Mucosa of rectum (tissue), 2 donors: ENCODE data around the gene WEE2.

Experiments
- H3K27ac ChIP-seq, 2 donors: one replicate each; pipeline ENCODE4 v1.7.0; 2013; ENCODE audit warnings: inconsistent platforms in 2 of 2, low read depth in 2 of 2, low read length in 2 of 2
- H3K27me3 ChIP-seq, 2 donors: one replicate each; pipeline ENCODE4 v1.7.0; 2013; ENCODE audit warnings: low read length in 2 of 2; ENCODE audit not compliant: control insufficient read depth in 2 of 2, insufficient read depth in 2 of 2
- H3K36me3 ChIP-seq, 2 donors: one replicate each; pipeline ENCODE4 v1.7.0; 2013; ENCODE audit warnings: low read length in 2 of 2; ENCODE audit not compliant: control insufficient read depth in 2 of 2, insufficient read depth in 2 of 2
- H3K4me1 ChIP-seq, 2 donors: one replicate each; pipeline ENCODE4 v1.7.0; 2013; ENCODE audit warnings: low read length in 2 of 2, mild to moderate bottlenecking in 1 of 2; ENCODE audit not compliant: control insufficient read depth in 2 of 2, insufficient read depth in 2 of 2
- H3K4me3 ChIP-seq, 2 donors: one replicate each; pipeline ENCODE4 v1.7.0; 2013; ENCODE audit warnings: low read length in 2 of 2
- H3K9ac ChIP-seq, 2 donors: one replicate each; pipeline ENCODE4 v1.7.0; 2013; ENCODE audit warnings: low read length in 2 of 2, low read depth in 1 of 2, mild to moderate bottlenecking in 1 of 2
- H3K9me3 ChIP-seq, 2 donors: one replicate each; pipeline ENCODE4 v1.7.0; 2013; ENCODE audit warnings: low read length in 2 of 2; ENCODE audit not compliant: control insufficient read depth in 2 of 2
- donor health status: healthy.
- donor health status: Normal muscosa, but diverticular disease.

Gene WEE2

GRCh38 chr7:141673346-141673745 is 34.8 kb upstream of the WEE2 start:
- no peaks in the 10 kb centered on the region for H3K4me1 ChIP-seq
- H3K9ac ChIP-seq: no peak overlapping the region
- peaks cover 8 to 15% of the 10 kb centered on the region in 2 donors for H3K36me3 ChIP-seq

GRCh38 chr7:141674171-141674671 is 33.9 kb upstream of the WEE2 start:
- Histone ChIP-seq H3K4me3 (no peak overlapping the region), H3K27me3 (no peaks in the 10 kb centered on the region), H3K9me3 (no peaks in the 10 kb centered on the region), H3K4me1 (no peaks in the 10 kb centered on the region), H3K27ac (no peak overlapping the region), H3K36me3 (peaks cover 8 to 15% of the 10 kb centered on the region in 2 donors), H3K9ac (no peak overlapping the region)

More at GRCh38 chr7:141673346-141673745, 34.8 kb upstream of the WEE2 start:
- Histone ChIP-seq H3K4me3 (no peak overlapping the region), H3K9me3 (no peaks in the 10 kb centered on the region), H3K27me3 (no peaks in the 10 kb centered on the region), H3K27ac (no peak overlapping the region)

GRCh38 chr7:141674702-141675101 is 33.5 kb upstream of the WEE2 start:
- H3K9me3 ChIP-seq: no peaks in the 10 kb centered on the region
- peaks cover 8 to 15% of the 10 kb centered on the region in 2 donors for H3K36me3 ChIP-seq
- H3K27me3 ChIP-seq: no peaks in the 10 kb centered on the region
- no peaks in the 10 kb centered on the region for H3K4me1 ChIP-seq
- H3K4me3 ChIP-seq: no peak overlapping the region
- H3K27ac ChIP-seq: no peak overlapping the region
- no peak overlapping the region for H3K9ac ChIP-seq

GRCh38 chr7:141675436-141676215 is 32.5 kb upstream of the WEE2 start:
- no peak overlapping the region for H3K9ac ChIP-seq
- H3K4me1 ChIP-seq: no peaks in the 10 kb centered on the region
- H3K9me3 ChIP-seq: no peaks in the 10 kb centered on the region
- peaks cover 7 to 19% of the 10 kb centered on the region in 2 donors for H3K36me3 ChIP-seq
- H3K4me3 ChIP-seq: no peak overlapping the region
- H3K27ac ChIP-seq: no peak overlapping the region
- H3K27me3 ChIP-seq: no peaks in the 10 kb centered on the region

- peaks cover 4 to 26% of the 10 kb centered on the region in 2 donors for H3K36me3 ChIP-seq
- no peaks in the 10 kb centered on the region for H3K4me1 ChIP-seq
- H3K27me3 ChIP-seq: no peaks in the 10 kb centered on the region
- H3K9me3 ChIP-seq: no peaks in the 10 kb centered on the region
- no peak overlapping the region for H3K9ac ChIP-seq
- no peak overlapping the region for H3K4me3 ChIP-seq
- no peak overlapping the region for H3K27ac ChIP-seq
Observed at GRCh38 chr7:141676618-141677017, 31.5 kb upstream of the WEE2 start.

GRCh38 chr7:141679014-141679413 is 29.1 kb upstream of the WEE2 start:
- no peaks in the 10 kb centered on the region for H3K4me1 ChIP-seq
- no peak overlapping the region for H3K9ac ChIP-seq
- H3K27ac ChIP-seq: no peak overlapping the region
- H3K27me3 ChIP-seq: no peaks in the 10 kb centered on the region
- H3K36me3 ChIP-seq: peaks cover 9 to 22% of the 10 kb centered on the region in 2 donors
- no peak overlapping the region for H3K4me3 ChIP-seq
- H3K9me3 ChIP-seq: no peaks in the 10 kb centered on the region

GRCh38 chr7:141685285-141686023 is 22.7 kb upstream of the WEE2 start:
- Histone ChIP-seq H3K4me3 (no peak overlapping the region), H3K9me3 (no peaks in the 10 kb centered on the region), H3K27me3 (no peaks in the 10 kb centered on the region), H3K4me1 (no peaks in the 10 kb centered on the region), H3K27ac (no peak overlapping the region), H3K9ac (no peak overlapping the region), H3K36me3 (peaks cover 20 to 35% of the 10 kb centered on the region in 2 donors)

- Histone ChIP-seq H3K36me3 (peaks cover 20 to 28% of the 10 kb centered on the region in 2 donors), H3K27ac (no peak overlapping the region), H3K9ac (no peak overlapping the region), H3K4me3 (no peak overlapping the region), H3K9me3 (no peaks in the 10 kb centered on the region), H3K27me3 (no peaks in the 10 kb centered on the region), H3K4me1 (no peaks in the 10 kb centered on the region)
Observed at GRCh38 chr7:141686074-141686473, 22.1 kb upstream of the WEE2 start.

- Histone ChIP-seq H3K9ac (no peak overlapping the region), H3K9me3 (no peaks in the 10 kb centered on the region), H3K4me1 (no peaks in the 10 kb centered on the region), H3K36me3 (peaks cover 19 to 24% of the 10 kb centered on the region in 2 donors), H3K4me3 (no peak overlapping the region), H3K27ac (no peak overlapping the region), H3K27me3 (no peaks in the 10 kb centered on the region)
Observed at GRCh38 chr7:141686670-141687069, 21.5 kb upstream of the WEE2 start.

GRCh38 chr7:141688043-141688442 is 20.1 kb upstream of the WEE2 start:
- H3K9ac ChIP-seq: no peak overlapping the region
- H3K4me3 ChIP-seq: no peak overlapping the region
- H3K27ac ChIP-seq: no peak overlapping the region
- no peaks in the 10 kb centered on the region for H3K9me3 ChIP-seq
- H3K27me3 ChIP-seq: no peaks in the 10 kb centered on the region
- H3K4me1 ChIP-seq: no peaks in the 10 kb centered on the region
- peaks cover 11 to 15% of the 10 kb centered on the region in 2 donors for H3K36me3 ChIP-seq
